ENCODE measurements around the gene CIB1.
"Not testable (repeated sequence)": the region's sequence is repeated elsewhere in the genome, so short reads cannot be mapped to it uniquely, and the experiment has no call there.

CIB1 gene

DNA sequence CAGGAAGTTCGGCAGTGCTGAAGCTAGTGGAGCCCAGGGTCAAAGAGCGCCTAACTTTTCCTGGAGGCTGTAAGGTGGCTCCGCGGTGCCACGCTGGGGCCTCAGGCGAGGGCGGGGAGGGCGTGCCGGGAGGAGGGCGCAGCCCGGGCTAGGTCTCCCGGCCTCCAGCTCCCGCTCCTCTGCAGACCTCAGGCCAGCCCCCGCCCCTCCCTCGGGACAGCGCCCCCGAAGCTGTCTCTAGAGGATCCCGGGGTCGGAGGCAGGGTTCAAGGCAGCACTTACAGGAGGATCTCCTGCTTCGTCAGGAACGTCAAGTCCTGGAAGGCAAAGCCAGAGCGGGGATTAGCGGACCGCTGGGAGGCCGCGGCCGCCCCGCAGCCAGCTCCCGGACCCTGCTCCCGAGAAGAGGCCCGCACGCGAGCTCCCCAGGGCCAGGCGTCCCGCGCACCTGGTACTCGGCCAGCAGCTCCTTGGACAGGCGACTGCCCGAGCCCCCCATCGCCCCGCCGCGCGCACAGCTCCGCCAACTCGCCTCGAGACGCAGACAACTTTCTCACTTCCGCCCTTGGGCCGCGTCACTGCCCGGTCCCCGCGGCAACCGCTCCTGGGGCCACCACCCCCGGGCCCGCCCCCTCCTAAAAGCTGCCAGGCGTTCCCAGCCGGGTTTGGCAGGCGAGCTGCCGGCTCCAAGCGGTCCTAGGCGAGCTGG is at the start of gene CIB1:
CIB1 (minus strand) TSS at position 555 of the 709 bp plus-strand sequence; CDS start at position 499, 56 bp downstream.
- peak; percentile 98 for DNase-seq

DNA sequence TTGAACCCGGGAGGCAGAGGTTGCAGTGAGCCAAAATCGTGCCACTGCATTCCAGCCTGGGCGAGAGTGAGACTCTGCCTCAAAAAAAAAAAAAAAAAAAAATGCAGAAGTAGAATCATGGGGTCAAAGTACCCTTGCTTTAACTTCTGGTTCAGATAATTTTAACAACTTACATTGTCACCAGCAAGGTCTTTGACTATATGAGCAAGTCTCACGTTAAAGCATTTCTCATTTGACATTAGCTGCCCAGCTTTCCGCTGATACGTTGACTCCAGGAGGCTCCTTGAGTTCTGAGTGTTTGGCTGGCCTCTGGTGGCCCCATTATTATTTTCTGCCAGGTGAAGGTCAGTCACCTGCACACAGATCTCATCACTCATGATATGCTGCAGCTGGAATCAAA is 47.9 kb upstream of the CIB1 start:
- DNase-seq, result not testable (repeated sequence)

DNA sequence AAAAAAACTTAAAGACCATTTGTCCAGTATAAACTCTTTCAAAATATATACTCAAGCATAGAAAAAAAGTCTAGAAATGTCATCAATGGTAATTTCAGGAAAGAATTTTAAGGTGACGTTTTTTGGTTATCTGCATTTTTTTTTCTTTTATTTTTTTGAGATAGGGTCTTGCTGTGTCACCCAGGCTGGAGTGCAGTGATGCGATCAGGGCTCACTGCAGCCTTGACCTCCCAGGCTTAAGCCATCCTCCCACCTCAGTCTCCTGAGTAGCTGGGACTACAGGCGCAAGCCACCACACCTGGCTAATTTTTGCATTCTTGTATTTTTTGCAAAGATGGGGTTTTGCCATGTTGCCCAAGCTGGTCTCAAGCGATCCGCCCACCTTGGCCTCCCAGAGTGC is 47.0 kb upstream of the CIB1 start:
- not testable (repeated sequence) for DNase-seq

DNA sequence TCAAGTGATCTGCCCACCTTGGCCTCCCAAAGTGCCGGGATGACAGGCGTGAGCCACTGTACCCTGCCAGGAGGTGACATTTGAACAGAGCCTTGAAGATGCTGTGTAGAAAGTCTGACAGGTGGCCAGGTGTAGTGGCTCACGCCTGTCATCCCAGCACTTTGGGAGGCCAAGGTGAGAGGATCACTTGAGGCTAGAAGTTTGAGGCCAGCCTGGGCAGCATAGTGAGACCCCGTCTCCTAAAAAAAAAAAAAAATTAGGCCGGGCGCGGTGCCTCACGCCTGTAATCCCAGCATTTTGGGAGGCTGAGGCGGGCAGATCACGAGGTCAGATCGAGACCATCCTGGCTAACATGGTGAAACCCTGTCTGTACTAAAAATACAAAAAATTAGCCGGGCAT is 44.7 kb upstream of the CIB1 start:
- DNase-seq, result not testable (repeated sequence)

DNA sequence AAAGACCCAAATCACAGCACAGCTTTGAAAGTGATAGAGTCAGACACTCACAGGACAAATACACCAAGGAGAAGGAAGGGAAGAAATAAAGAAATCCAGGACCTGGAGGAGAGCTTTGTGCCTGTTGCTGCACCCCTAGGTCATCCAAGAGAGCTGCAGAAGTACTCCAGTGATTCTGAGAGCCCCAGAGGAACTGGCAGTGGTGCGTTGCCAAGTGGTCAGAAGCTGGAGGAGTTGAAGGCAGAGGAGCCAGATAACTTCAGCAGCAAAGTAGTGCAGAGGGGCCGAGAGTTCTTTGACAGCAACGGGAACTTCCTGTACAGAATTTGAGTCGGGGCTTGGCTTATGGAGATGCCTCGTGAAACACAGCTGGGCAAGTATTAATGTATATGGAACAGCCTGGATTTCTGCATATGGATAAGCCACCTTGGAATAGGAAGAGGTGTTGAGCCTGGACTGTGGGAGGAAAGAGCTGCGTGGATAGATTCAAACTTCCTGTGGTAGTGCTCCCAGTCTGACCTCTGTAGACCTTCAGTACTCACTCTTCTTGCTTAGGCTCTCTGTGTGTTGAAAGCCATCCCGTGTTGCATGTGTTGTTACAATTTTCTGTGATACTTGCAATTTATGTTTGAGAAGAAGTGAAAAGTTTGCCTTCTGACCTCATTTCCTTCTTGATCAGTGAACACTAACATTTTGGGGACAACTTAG is 37.9 kb upstream of the CIB1 start:
- no peak for DNase-seq

DNA sequence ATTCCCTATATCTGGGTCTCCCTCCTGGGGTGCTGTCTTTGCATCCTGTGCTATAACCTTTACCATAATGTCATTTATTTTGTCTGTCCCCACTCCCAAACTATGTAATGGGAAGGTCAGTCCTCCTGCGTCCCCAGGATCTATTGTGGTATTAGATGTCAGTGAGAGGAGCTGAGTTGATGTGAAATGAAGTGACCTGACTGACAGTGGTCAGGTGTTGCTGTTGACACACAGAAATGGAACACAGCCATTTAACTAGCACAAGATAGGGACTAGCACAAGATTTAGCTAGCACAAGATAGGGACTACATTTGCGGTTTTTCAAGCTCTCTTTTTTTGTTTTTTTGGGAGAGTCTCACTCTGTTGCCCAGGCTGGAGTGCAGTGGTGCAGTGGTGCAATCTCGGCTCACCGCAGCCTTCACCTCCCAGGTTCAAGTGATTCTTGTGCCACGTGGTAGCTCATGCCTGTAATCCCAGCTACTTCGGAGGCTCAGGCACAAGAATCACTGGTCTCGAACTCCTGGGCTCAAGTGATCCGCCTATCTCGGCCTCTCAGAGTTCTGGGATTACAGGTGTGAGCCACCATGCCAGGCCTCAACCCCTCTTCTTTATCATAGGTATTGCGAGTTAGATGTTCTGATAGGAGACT is 36.9 kb upstream of the CIB1 start:
- DNase-seq, result no peak

DNA sequence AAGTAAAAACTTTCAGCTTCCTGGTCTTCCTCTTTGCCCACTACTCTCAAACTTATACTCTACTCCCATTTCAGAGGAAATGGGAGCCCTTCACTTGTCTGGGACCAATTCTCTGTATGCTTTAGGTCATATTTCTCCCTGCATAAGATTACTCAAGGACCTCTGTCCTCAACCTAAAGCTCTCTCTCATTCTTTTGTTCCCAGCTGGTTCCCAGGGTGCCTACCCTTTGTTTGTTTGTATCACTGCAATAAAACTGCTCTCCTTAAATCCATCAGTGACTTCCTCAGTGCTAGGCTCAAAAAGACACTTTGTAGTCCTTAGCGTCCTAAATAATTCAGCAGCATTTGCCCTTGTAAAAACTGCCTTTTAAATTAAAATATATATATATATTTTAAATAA is 34.7 kb upstream of the CIB1 start:
- no peak for DNase-seq

DNA sequence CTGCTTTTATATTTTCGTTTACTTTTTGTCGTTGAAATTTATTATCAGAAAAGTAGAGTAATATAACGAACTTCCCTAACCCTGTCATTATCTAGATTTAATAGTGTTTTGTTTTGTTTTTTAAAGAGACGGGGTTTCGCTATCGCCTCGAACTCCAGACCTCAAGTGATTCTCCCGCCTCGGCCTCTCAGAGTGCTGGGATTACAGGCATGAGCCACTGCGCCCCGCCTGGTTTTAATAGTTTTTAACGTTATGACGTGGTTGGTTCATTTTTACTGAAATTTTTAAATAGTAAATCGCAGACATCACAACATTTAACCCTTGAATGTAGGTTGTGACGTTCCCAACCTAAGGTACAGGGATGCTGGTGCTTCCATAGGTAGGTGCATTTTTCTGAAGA is 32.7 kb upstream of the CIB1 start:
- DNase-seq, result peak; percentile 53

DNA sequence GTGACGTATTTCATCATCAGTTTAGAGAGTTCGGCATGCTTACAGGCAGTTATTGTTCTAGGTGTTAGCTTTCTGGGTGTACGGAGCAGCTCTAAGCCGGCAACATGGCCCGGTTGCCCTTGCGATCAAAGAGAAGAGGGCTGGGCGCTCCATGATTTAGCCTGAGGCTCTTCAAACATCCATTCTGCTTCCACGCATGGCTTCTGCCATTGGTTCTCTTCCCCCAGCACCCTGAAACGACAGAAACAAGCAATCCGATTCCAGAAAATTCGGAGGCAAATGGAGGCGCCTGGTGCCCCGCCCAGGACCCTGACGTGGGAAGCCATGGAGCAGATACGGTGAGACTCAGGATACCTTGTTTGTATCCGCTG is 32.3 kb upstream of the CIB1 start:
- peak; percentile 70 for DNase-seq

DNA sequence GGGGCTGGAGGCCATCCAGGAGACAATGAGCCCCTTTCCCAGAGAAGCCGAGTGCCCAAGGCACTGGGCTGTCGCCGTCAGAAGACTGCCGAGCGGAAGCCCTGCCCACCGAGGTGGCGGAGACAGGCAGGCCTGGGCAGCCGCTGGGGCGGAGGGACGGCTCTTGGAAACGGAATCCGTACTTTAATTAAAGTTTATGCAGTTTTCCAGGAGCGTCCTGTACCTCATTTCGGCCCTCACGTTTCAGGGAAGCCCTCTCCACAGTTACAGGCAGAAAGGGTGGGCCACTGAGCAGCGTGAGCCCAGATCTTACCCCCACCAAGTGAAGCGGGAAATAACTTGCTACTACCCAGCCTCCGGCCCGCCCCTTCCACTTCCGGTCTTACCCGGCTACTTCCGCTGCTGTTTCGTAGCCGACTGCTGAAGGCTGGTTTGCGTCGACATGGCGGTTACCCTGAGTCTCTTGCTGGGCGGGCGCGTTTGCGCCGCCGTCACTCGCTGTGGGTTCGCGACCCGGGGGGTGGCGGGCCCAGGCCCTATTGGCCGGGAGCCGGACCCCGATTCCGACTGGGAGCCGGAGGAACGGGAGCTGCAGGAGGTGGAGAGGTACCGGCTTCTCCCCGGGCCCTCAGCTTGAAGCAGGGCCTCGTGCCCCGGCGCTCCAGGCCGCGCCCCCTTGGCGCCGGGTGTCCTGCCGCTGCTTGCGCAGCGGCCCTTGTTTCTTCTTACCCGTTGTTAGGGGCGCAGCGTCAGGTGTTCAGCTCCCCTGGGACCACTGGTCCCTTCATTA is 31.7 kb upstream of the CIB1 start, which contains the start of gene NGRN:
NGRN (plus strand) TSS at position 402 of the 790 bp plus-strand sequence; CDS start at position 443, 41 bp downstream.
- DNase-seq, result peak; percentile 92

DNA sequence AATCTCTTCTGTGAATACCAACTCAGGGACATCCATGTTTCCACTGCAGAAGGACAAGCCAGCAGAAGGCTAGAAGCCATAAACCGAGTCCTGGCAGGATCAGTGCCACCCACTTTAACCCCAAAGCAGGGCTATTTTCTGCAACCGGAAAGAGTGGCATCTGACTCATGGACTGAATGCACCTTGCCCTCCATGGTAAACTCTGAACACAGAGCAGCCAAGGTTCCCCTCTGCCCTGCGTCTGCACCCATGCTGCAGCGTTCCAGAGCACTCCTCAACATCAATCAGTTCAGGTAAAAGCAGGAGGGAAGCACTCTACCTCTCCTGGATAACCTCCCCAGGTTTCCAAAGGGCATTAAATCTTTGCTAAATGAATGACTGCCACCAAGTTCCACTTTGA is 30.9 kb upstream of the CIB1 start:
- DNase-seq, result peak; percentile 40

DNA sequence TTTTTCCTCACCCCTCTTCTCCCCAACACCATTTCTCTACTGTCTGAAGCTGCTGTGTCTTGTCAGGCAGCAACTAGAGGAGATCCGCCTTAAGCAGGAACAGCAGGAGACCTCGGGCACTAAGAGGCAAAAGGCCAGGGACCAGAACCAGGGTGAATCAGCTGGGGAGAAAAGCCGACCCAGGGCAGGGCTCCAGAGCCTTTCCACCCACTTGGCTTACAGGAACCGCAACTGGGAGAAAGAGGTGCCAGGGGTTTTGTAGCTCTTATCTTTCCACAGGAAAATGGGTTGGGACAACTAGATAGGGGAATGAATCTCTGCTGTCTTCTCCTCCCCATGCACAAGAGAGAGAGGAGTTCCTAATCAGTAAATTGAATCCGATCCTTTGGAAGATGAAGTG is 28.7 kb upstream of the CIB1 start:
- DNase-seq, result no peak

DNA sequence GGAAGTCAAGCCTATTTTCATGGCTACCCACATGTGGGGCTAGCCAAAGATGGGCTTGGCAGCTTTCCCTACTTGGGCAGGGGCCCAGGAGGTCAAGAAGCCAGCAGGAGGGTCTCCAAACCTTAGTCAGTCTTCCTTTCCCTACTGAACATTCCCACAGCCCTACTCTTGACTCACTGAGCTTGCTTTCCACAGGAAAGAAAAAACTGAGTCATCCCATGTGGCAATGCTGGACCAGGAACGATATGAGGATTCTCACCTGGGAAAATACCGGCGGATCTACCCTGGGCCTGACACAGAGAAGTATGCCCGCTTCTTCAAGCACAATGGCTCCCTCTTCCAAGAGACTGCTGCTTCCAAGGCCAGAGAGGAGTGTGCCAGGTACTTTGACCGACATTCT is 28.1 kb upstream of the CIB1 start:
- DNase-seq, result no peak

DNA sequence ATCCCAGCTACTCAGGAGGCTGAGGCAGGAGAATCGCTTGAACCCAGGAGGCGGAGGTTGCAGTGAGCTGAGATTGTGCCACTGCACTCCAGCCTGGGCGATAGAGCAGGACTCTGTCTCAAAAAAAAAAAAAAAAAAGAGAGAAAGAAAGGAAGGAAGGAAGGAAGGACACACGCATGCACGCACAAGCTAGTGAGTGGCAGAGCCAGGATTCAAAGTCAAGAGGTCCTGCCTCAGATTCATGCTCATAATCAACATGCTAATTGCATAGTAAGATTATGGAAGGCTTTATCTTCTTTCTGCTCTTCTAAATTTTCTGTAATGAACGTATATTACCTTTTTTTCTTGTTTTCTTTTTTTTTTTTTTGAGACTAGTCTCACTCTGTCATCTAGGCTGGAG is 27.0 kb upstream of the CIB1 start:
- not testable (repeated sequence) for DNase-seq

DNA sequence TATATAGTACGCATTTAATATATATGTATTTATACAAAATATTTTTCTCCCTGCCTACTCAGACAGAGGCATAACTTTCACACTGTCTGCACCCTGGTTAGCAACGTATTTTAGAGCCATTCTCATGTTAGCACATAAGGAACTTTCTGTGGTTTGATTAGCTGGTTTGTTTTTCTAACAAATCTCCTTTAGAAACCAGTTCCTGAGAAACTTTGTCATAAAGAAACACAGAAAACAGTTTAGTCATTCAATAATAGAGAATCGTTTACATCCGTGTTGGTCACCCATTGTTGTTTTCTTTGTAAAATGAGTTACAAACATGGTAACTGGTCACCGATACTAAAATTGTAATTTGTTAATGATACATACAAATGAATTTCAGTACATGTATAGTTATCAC is 25.8 kb upstream of the CIB1 start:
- no peak for DNase-seq

DNA sequence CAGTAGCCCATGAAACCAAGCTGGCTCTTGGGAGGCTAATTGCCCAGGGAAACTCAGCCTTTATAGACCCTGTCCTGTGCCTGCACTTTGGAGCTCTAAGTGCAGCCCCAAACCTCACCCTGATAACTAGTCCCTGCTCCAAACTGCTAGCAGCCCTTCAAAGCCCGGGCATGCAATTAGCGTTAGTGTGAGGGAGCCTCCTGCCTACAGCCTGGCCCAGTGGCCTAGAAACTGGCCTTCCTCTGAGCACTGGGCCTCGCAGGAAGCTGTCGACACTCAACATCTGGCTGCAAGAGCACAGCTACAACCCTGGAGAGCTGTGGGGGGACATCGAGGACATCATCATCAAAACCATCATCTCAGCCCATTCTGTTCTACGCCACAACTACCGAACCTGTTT is 24.0 kb upstream of the CIB1 start:
- DNase-seq, result no peak

DNA sequence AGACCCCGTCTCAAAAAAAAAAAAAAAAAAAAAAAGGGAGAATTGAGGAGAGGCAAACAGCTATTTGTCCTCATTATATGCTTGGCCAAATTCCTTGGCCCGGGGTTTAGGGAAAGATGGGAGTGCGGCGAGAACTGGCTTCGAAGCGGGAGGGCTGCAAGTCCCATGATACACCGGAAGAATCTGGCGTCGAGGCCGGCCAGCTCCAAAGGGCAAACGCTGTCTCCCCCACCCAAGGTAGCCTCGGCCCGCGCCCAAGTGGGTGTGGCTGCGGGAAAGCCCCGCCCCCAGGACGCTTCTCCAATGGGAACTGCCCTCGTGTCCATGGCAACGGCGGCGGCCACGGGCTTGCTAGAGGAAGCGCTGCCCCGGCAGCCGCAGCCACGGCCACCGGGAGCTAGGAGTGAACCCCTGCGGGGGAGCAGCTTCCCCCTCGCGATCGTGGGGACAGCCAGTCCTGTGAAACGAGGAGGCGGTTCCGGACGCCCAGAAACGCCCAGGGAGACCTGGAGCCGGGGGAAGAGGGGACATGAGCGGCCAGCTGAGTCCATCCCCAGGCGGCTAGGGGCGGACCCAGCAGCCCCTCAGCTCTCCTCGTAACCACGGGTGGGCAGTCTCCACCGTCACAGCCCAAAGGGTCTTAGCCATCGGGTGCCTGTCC is 15.6 kb upstream of the CIB1 start, which contains the start of gene TTLL13:
TTLL13 (plus strand) TSS at position 354 of the 661 bp plus-strand sequence. CDS start 1,075 bp downstream, outside the sequence.
- DNase-seq, result peak; percentile 76

DNA sequence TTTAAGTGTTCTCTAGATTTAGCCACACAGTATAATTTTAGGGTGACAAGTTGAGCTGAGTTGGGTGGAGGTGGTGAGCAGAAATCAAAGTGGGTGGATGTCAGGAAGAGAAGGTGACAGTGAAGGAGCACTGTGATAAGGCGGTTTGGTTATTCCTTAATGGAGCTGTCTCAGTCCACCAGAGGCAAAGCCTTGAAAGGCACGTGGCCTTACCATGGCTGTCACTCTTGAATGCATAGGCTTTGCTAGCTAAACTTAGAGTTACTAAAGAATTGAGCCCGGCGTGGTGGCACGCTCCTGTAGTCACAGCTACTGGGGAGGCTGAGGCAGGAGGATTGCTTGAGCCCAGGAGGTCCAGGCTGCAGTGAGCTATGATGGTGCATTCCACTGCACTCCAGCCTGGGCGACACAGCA is 15.1 kb upstream of the CIB1 start:
- no peak for DNase-seq

DNA sequence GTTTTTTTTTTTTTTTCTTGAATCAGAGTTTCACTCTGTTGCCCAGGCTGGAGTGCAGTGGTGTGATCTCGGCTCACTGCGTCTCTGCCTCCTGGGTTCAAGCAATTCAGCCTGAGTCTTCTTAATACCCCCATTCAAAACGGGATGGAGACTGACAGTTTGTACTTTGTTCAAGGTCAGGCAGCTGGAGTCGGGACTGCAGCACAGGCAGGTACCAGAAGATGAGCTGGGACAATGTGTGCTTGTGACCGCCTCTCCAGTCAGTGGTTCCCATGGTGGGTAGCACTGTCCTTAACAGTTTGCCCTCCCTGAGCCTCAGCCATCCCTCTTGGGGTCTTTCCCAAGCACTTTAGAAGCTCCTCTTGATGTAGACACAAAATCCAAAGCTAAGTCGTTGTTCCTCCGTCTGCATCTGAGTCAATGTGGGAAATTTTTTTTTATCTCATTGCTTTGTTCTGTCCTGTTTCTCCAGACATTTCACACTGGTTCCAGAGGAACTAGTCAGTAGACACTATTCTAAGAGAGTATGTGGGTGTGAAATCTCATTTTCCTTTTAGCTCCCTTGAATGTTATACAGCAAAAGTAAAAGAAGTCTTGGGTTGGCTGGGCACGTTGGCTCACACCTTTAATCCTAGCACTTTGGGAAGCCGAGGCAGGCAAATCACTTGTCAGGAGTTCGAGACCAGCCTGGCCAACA is 10.3 kb upstream of the CIB1 start:
- DNase-seq, result no peak

DNA sequence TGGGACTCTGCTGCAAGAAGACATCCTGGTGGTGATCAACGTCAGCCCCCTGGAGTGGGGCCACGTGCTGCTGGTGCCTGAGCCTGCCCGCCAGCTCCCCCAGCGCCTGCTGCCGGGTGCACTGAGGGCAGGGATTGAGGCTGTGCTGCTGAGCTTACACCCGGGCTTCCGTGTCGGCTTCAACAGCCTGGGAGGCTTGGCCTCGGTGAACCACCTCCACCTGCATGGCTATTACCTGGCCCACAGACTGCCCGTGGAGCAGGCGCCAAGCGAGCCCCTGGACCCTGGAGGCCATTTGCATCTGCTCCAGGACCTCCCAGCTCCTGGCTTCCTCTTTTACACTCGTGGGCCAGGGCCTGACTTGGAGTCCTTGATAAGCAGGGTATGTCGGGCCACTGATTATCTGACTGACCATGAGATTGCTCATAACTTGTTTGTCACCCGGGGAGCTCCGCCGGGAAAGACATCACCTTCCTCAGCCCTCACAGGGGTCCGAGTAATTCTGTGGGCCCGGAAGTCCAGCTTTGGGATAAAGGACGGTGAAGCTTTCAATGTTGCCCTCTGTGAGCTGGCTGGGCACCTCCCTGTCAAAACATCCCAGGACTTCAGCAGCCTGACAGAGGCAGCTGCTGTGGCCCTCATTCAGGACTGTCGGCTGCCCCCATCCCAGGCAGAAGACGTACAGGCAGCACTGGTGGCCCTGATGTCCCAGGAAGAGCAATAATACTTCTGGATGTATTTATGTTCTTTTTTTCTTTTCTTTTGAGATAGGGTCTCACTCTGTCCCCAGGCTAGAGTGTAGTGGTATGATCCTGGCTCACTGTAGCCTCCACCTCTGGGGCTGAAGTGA is 7.8 kb upstream of the CIB1 start:
- no peak for DNase-seq

DNA sequence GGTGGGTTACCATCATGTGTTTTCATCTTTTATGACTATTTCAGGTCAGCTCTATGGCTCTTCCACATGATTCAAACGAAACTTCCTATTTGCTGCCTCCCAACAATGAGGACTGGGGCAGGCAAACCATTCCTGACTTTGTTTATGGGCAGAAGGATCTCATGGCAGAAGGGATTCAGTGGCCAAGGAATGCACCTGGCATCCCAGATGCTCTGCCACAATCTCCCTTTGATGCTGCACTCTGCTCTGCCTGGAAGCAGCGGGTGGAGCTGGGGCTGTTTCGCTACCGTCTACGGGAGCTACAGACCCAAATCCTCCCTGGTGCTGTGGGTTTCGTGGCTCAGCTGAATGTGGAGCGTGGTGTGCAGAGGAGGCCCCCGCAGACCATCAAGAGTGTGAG is 7.1 kb upstream of the CIB1 start:
- DNase-seq, result no peak
